HPDE6-E6E7 (cell line): ENCODE data around the gene RAB21.

ENCODE experiments used
- DNase-seq: peaks from one replicate; pipeline ENCODE4 v3.0.0; 2011; ENCODE audit warnings: missing footprints; ENCODE audit errors: extremely low spot score

RAB21 gene

DNA sequence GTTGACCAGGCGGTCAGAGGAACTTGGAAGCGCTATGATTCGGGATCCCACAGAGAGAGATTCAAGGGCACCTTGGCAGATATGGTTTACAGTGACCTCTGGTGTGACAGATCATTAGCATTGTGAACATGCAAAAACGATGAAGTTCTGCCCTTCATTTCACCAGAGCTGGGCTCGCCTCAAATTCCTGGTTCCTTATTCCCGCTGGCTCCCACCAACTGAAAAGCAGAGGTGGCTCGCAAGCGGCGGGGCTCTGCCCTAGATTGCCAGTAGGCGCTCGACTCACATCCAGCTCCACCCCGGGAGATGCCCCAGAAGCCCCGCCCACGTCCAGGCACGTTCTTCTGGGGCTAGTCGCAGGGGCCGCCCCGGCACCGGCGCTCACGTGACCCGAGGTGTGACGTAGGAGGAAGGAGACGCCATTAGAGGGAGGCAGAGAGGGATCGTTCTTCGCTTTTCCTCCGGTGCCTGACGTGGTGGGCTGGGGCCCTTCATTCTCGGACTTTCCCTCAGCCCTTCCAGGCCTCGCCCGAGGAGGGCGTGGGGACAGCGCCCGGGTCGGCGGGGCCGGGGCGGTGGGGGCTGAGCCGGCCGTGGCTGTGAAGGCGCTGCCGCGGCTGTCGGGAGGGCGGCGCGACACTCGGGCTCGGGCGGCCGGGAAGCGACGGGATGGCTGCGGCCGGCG is at the start of gene RAB21:
Gene RAB21, plus strand, starts transcription at position 403 of the 685 bp plus-strand sequence. Its CDS starts 267 bp downstream, at position 670.
- peak; percentile 98 for DNase-seq

DNA sequence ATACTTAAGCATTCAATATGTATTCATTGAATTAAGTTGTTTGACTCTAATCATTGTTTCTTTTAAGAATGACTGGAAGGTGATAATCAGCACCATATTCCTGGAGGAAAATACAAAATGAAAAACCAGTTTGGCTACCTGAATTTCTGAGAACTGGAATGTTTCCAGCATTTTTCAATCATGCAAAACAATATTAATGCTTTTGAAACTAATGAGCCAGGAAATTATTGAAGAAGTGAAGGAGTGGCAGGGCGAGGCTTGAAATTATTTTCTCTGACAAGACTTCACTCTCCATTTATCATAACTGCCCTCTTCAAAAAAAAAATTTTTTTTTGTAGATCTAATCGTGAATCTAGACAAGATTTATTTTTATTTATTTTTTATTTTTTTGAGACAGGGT is 49.7 kb upstream of the RAB21 start:
- DNase-seq: no peak

DNA sequence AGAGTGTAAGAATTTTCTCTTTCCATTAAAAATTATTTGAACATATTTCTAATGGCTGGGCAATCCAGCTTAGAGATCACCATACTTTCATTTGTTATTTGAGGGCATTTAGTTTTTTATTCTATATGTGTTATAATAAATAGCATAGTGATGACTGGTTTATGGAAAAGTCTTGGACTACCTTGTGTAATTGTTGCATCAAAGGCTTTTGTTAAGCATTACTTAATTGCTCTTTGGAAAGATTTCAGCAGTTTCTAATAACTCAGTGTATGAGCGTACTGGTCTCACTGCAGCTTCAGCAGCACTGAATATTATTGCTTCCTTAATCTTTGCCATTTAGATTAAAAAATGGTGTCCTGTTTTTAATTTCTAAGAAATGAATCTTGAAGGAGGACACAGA is 46.0 kb upstream of the RAB21 start:
- no peak for DNase-seq

GRCh38 chr12:71710276-71711125 is 44.2 kb upstream of the RAB21 start:
- peak; percentile 82 for DNase-seq

- DNase-seq: no peak
These were observed 36.1 kb upstream of the RAB21 start for GRCh38 chr12:71718611-71719010.

DNA sequence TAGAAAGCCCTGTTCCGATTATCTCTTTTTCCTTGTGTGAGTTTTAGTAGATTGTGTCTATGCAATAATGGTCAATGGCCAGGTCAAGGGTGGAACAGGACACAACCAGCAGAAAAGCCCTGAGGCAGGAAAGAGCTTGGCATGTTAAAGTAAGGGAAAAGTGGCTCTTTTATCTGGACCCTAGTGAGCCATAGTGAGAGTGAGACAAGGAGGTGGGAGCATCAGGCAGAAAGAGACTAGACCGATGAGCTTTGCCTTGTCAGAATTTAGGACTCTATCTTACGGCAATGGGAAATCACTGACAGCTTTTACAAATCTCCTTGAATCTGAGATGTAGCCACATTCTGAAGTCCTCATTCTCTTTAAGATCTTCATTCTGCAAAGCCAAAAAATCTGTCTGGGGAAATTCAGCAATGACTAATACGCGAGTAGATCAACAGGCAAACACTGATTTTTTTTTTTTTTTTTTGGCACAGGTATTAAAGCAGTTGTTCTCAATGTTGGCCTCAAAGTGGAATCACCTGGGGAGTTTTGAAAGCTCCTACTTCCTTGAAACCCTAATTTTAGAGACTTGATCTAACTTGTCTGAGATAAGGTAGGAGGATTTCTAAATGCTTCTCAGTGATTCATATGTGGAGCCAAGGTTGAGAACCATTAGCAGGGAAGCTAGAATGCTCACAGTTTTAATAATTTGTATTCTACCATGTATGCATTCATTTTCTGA is 34.9 kb upstream of the RAB21 start:
- peak; percentile 62 for DNase-seq

GRCh38 chr12:71721783-71722505 is 32.7 kb upstream of the RAB21 start:
- DNase-seq: no peak

GRCh38 chr12:71725011-71725410 is 29.7 kb upstream of the RAB21 start:
- no peak for DNase-seq

DNA sequence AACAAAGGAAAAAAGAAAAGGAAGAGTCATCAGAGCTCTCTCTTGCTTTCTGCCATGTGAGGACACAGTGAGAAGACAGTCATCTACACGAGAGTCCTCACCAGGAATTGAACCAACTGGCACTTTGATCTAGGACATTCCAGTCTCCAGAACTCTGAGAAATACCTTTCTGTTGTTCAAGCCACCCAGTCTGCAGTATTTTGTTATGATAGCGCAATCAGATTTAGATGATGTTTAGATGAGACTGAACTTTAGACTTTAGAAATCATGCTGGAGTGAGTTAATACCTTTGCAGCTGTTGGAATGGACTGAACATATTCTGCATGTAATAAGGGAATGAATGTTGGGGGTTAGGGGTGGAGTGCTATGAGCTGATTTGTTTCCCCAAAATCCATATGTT is 28.1 kb upstream of the RAB21 start:
- no peak for DNase-seq

- DNase-seq: no peak
These were observed 26.7 kb upstream of the RAB21 start for GRCh38 chr12:71727958-71728357.

- no peak for DNase-seq
These were observed 23.7 kb upstream of the RAB21 start for GRCh38 chr12:71730936-71731335.

DNA sequence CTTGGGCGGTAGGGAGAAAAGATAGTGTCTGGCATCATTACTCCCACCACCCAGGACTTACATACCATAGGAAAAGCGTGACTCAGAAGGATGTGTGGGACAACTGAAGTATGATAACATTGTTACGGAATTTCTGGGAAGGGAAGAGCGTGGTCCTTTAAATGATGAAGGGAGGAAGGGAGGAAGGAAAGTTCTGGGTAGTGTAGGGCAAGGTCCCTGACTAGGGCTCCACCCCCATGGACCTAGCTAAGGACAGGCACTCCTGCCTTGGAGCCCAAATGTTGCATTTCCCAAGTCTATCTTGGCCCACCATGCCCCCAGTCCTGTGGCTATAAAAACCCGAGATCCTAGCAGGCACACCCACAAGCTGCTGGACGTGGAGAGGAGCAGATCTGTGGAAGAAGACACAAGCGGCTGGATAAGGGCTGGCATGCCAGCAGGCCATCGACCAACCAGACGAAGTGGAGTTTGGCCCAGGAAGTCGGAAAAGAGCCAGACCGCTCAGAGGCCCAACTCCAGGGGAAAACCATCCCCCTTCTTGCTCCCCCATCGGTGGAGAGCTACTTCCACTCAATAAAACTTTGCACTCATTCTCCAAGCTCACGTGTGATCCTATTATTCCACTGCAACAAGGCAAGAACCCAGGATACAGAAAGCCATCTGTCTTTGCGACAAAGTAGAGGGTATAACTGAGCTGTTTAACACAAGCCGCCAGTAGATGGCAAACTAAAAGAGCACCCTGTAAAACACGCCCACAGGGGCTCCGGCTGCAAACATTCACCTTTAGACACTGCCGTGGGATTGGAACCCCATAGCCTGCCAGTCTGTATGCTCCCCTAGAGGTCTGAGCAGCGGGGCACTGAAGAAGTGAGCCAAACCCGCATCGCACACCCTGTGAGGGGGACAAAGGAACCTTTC is 23.0 kb upstream of the RAB21 start:
- DNase-seq: no peak

DNA sequence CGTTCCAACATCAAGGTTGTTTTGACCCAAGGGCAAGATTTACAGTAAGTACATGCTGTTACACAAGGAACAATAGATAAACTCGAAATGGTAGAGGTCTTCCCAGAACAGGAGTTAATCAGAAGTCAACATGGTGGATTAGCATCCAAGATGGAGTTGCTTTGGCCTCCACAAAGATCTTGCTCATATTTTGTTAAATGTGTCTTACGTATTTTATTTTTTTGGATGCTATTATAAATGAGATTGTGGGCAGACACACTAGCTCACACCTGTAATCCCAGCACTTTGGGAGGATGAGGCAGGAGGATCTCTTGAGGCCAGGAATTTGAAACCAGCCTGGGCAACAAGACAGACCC is 22.3 kb upstream of the RAB21 start:
- DNase-seq: no peak

- DNase-seq: no peak
These were observed 17.5 kb upstream of the RAB21 start for GRCh38 chr12:71737197-71737596.

- DNase-seq: no peak
These were observed 11.7 kb upstream of the RAB21 start for GRCh38 chr12:71742998-71743397.

DNA sequence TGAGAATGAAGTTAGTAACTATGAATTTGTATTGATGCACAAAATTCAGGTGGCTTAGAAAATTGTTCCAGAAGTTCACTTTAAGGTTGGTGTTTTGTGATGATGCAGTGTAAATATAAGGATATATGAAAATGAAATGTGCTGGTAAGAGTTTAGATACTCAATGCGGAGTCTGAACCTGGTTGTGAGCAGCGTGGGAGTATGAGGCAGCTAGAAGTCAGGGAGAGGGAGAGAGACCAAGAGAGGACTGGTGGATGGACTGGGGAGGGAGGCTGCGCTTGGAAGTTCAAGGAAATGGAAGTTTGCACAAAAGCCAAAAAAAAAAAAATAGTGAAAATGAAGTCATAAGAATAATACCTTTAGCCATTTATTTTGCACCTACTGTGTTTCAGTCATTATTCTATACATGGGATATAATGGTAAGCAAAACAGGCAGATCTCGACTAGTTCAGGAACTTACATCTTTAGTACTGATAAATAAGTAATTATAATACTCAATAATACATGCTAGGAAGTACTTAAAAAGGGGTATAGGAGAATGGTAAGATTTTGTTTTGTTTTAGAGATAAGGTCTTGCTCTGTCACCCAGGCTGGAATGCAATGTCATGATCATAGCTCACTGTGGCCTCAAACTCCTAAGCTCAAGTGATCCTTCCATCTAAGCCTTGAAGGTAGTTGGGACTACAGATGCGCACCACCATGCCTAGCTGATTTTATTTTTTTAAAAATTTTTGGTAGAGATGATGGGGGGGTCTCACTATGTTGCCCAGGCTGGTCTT is 10.0 kb upstream of the RAB21 start:
- DNase-seq: no peak

GRCh38 chr12:71746974-71747611 is 7.6 kb upstream of the RAB21 start:
- peak; percentile 27 for DNase-seq

GRCh38 chr12:71748081-71748850 is 6.4 kb upstream of the RAB21 start:
- no peak for DNase-seq

GRCh38 chr12:71749666-71750065 is 5.0 kb upstream of the RAB21 start:
- no peak for DNase-seq
